Activated gamma-delta T cell (primary cell): ENCODE measurements around the gene TBXAS1.

Experiments
- DNase-seq: peaks from one replicate; lab custom pipeline; 2025; lab: John Stamatoyannopoulos, UW

TBXAS1 gene

DNA sequence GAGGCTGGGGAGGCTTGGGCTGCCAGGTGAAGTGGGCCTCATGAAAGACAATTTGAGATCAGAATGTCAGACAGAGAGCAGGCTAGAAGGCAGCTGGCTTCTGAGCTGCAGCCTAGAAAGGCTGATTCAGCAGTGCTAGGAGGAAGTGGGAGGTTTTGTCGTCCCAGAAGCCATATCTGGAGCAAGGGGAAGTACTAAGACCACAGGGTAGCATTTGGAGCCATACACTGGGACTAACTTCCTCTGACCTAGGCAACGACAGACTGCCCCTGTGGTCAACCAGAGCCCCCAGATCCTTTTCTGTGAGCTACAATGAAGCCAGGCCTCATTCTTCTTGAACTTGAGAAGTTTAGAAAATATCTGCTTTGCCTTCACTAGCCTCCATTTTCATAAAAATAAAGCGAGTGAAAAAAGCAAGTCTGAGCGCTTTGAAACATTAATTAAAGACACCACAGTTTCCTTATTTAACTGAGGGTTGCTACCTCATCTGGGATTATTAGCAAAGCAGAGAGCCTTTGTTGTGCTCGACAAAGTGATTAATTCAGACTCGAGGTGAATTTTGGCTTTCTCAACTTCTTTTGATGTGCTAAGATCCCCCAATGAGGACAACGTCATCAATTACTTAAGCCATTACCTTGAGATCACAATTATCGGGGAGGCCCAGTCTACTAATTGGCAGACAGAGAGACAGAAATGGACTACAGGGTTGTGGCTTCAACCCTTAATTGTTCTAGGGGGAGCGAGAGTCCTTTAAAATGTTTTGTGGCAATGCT is 26.6 kb downstream of the TBXAS1 start:
- no peak for DNase-seq

DNA sequence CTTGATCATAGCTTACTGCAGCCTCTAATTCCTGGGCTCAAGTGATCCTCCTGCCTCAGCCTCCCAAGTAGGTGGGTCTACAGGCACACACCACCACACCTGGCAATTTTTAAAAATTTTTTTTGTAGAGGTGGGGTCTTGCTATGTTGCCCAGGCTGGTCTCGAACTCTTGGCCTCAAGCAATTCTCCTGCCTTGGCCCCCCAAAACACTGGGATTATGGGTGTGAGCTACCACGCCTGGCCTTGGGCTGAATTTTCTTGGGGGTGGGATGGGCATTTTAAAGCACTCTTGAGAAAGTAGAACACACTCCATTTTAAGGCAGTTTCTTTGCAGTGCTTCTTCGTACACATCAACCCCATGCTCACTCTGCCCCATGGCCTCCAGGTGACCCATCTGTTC is 28.7 kb downstream of the TBXAS1 start:
- DNase-seq, result no peak

DNA sequence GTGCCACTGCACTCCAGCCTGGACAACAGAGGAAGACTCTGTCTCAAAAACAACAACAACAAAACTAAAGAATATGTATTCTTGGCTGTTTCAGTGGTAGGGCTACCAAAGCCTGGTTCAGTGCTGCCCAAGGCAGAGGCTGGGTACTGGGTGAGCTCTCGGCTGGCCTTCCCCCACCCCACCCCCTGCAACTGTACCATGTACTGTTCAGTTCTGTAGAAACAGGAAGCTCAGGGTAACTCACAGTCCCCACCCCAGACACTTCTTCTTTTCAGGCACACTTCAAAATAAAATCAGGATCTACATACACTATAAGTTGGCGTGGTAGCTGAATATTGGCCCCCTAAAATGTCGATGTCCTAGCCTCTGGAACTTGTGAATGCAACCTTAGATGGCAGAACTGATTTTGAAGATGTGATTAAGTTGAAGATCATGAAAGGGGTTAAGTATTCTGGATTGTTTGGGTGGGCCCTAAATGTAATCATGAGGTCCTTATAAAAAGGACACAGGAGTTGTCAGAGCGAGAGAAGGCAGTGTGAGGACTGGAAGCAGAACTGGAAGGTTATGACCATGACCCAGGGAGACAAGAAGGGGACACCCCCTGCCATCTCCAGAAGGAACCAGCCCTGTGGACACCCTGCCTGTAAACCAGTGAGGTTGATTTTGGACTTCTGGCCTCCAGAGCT is 31.2 kb downstream of the TBXAS1 start:
- DNase-seq, result no peak

DNA sequence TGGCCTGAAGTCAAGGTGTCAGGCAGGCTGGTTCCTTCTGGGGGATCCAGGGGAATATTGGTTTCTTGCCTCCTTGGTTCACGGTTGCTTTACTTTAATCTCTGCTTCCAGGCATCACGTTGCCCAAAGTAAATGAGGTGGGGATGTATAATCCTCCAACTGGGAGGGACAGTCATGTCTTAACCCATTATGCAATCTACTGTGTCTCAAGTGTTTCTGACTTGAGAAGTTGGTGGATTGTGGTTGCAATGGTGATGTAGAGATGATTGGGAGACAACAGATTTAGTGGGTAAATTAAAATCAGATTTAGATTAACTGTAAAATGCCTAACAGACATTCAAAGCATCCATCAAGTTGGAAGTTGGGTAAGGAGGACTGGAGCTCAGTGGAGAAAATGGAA is 32.7 kb downstream of the TBXAS1 start:
- DNase-seq, result no peak

DNA sequence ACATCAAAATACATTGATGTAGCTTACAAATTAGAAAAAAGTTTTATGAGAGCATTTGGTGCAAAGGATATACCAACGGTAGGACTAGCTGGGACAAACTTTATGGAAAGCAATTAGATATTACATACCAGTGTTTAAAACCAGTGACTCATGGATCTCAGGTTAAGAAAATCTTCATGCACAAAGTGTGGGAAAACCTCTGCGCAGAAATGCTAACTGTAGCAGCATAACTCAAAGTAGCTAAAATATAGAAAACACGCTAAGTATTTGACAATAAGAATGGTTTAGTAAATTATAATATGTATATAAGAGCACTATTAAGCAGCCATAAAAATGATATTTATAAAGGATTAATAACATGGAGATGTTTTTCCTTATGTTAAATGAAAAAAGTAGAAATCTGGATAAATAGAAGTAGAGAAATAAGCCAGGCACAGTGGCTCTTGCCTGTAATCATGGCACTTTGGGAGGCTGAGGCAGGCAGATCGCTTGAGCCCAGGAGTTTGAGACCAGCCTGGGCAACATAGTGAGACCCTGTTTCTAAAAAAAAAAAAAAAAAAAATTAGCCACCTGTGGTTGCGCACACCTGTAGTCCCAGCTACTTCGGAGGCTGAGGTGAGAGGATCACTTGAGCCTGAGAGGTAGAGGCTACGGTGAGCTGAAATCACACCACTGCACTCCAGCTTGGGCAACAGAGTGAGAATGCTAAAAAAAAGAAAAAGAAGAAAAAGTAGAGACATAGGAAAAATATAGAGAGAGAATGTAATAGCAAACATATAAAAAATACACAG is 37.2 kb downstream of the TBXAS1 start:
- DNase-seq, result no peak

DNA sequence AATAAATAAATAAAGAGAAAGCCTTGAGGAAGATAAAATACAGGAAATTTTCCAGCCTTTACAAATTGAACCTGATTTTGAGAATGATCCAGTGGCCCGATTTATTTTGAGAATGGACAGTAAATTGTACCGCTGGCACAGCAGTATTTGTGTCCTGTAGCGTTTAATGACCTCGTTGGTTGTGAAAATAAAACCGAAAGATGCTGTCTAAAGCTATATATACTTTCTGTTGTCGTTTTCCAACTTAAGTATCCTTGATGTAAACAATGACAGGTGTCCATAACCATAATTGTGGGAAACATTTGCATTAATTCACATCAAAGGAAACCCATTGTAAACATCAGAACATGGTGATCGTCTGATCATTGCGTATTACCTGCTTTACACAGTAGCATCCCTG is 38.8 kb downstream of the TBXAS1 start:
- DNase-seq, result no peak

DNA sequence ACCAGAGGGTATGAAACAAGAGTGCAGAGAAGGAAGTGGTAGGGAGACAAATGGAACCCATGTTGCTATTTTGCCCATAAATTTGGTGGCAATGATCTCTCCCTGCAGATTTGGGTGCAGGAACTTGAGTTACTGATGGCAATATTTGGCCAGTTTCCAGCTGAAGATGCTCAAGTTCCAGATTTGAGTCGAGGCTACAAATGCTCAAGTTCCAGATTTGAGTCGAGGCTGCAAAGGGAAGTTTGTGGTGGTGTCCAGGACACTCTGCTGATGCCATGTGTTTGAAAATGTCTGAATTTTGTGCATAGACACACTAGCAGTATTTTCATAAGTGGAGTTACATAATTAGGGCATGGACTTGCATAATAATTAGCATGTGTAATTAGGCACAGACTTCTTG is 40.8 kb downstream of the TBXAS1 start:
- no peak for DNase-seq

DNA sequence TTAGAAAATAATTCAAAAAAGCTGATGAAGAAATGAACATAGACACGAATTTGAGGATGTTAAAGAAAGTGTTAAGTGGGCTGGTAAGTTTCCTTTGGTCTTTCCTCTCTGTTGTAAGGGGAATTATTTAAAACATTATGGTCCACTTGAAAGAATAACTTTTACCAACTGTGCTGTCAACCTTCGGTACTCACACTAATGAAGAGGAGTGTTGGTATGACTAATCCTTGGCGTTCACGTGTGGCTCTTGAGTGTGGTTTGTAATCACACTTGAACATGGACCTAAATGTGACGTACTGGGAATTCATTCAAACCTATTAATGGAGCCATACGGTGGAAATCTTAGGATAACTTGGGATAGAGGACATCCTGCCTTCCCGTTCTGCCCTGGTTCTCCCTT is 41.3 kb downstream of the TBXAS1 start:
- DNase-seq, result no peak

DNA sequence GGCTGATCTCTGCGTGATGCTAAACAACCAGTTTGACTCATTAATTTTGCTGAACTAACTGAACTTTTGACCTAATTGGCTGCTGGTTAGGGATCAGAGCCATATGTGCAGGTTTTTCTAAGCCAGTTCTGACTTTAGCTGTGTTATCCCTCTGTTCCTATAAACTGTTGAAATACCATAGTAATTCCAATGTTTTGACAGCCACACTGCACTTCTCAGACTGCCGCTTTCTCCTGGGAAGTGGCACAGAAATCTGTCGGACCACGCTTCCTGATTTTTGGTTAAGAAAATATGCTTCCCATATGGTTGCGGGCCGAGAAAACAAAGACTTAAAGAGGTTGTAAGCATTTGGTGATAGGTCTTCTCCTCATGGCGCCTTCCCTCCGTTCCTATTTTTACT is 42.3 kb downstream of the TBXAS1 start:
- no peak for DNase-seq

DNA sequence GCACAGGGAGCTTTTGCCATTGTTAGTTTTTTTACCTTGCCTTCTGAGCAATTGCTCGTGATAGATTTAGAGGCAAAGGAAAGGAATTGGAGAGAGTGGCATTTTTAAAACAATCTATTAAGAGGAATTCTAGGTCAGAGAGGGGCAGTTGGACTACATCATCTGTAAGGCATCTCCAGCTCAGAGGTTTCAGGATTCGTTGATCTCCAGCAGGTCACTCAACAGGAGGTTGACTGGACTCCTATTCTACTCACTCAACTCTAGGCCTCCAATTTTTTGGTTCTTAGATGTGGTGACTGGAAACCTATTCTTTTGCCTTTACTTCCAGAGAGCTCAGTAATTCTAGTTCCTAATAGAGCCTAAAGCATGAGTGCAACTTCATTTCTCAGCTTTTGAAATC is 42.8 kb downstream of the TBXAS1 start:
- DNase-seq, result no peak

DNA sequence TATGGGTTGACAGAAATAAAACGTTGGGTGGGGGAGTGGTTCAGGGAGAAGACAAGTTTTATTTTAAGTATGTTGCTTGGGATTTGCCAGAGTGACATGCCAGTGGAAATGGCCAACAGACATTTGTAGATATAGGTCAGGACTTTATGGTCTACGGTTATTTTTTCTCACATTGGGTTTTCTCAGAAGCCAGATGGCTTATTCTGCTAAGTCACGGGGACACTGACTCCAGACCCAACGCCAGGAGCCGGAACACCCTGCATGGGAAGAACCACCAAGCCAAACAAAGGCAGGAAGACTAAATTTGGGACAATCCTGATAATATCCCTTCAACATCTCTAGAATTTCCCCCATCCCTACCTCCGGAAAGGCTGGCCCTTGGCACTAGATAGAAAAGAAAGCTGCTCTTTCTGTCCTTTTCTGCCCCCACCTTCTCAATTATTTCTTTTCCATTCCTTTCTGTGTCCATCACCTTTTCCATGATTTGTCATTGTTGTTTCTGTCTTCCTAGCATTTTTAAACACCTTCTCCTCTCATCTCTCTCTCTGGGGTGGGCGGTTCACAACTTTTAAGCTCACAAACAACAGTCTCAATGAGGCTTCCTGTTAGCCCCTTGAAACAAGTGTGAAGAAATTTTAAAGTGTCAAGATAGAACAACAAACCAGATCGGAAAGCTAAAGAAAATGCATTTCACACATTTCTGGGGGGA is 44.7 kb downstream of the TBXAS1 start:
- DNase-seq, result no peak

DNA sequence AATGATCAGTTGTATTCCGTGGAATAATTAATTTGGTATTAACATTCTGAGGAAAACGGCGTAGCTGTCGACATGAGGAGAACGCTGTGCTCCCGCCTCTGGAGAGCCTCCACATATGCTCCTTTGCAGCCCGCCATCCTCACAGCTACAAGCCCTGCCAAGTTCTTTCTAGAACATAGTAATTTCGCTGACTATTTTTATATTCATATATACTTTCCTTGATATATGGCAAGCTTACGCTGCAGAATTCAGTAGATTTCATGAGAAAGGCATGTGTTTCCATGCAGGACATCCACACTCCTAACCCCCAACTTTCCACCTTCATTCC is 45.2 kb downstream of the TBXAS1 start:
- DNase-seq, result no peak

DNA sequence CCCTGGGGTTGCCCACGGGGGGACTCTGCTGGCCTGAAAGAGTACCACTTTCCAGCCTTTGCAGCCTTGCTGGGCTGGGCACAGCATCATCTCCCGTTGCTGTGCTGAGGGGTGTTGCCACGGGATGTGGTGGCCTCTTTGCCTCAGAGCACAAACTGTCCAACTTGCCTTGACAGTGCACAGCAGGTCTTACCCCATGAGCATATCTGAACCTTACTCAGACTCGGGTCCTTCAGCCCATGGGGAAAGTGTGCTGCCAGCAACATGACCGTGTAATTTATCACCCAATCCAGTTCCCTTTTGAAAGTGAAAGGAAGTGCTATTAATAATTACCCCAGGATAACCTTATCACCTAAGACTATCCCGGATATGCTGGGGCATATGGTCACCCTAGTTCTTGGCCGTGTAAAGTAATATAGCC is 46.8 kb downstream of the TBXAS1 start:
- no peak for DNase-seq

DNA sequence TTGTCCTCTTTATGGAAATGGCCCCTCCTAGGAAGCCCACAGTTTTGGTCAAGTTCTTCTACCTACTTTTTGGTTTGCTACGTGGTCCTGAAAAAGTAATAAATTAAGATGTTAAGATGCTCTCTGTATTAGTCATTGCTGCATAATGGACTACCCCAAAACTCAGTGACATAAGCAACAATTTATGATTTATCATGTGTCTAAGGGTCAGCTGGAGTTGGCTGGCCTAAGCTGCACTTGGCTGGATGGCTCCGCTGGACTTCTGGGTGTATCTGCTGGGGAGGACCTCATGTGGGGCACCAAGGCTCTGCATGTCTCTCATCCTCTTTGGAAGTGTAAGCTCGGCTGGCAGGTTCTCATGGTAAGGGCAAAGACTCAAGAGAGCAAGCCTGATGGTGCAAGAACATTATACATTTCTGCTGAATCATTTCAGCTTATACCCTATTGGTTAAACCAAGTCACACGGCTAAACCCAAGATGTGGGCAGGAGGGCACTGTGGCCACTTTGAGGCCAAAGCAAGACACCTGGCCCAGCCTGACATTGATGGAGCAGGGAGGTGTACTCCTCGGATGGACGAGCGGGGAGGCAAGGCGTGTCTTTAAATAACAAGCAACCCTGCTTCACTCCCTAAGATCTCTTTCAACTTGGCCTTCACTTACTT is 47.7 kb downstream of the TBXAS1 start:
- DNase-seq, result no peak

DNA sequence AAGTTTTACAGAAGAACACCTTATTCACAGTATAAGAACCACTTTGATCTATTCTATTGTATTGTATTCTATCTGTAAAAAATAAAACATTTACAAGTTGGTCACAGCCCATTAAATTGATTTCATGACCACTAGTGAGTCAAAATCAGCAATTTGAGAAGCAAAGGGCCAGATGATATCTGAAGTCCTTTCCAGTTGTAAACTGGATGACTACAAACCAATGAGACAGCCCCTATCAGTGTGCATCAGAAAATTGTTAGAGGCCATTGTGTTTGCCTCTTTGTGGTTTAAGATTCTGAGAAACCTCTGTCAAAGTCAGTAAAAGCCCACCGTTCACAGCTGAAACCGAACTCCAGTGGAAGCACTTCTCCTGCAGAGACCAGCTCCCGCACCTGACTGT is 54.8 kb downstream of the TBXAS1 start:
- DNase-seq, result no peak

DNA sequence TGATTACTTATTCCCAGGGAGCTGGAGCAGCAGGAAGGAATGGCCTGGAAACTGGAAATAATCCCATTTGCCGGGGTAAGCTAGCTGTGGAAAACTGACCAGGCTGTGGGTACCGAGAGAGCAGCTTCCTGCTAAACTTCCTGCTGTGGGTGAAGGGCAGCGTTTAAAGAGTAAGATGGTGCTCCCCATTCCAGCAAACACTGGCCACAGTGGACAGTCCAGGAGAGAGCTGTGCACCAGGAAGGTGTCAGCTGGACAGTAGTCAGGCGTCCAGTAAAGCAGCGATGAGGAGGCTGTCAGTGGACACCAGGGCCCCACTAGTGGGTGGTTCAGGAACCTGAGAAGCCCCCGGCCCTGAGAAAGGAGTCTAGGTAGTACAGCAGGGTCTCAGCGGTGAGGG is 55.4 kb downstream of the TBXAS1 start:
- DNase-seq, result no peak

DNA sequence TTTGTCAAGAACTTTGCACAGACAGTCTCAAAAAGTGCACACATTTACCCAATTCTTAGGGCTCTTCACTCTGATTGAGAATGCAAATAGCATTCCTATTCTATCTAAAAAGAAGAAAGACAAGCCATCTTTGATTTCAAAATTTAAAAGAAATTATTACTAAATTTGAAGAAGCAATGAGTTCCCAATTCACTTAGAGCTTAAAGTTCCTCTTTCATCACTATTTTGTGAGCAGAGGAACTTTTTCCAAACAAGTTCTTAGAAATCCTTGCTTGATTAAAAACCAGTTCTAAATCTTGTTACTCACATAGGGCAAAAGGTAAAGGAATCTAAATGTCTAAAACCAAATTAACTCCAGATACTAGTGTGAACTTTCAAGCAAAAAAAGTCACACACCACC is 56.4 kb downstream of the TBXAS1 start:
- DNase-seq, result no peak

DNA sequence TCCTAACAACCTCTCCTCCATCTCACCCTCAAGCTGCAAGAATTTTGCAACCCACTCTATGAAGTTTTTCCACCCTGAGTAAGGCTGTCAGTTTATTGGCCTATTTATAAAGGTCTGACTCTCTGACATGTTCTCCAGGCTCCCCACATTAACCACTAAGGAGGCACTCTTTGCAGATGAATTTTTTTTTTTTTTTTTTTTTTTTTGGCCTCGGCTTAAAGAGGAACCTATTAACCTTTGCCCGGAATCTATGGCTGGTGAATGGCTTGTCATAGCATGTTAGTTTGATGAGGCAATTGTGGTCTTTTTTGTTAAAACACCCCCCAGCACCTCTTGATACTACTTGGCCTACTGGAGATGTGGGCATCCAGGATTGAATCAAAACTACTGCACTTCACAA is 57.1 kb downstream of the TBXAS1 start:
- DNase-seq, result no peak

DNA sequence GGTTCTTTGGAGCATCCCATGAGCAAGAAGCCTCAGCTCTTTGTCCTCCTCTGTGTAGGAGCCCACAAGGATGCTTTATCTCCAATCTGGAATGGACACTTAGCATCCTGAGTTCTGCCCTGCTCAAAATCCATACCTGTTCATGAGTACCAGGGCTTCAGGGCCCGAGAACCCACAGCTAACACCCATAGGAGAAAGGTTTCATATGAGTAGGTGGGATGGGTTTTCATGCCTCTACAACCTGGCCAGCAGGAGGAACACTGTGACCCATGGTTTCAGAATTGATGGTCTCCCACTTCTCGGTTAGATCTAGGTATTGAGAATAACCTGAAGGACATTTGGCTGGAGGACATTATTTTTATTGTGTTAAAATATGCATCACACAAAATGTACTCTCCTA is 57.8 kb downstream of the TBXAS1 start:
- no peak for DNase-seq

DNA sequence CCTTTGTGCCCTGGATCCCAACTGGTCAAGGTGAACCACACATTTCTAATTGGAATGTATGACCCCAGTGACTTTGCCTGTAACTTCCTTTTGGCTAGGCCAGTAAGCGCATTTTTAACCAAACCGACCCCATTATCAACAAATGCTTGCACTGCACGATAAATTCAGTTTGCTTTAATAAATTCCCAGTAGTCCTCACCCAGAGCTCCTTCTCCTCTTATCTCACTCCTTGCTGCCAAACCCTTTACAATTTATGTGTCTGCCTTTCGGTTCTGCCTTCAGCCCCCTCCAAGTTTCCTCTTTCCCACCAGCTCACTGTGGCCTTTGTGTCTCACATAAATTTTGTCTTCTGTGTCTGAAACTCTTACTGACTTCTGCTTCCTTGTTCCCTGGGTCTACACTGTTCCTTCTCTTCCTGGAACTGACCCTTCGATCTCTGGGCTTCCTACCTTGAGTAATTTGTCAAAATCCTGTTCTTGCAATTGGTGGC is 59.0 kb downstream of the TBXAS1 start:
- no peak for DNase-seq

DNA sequence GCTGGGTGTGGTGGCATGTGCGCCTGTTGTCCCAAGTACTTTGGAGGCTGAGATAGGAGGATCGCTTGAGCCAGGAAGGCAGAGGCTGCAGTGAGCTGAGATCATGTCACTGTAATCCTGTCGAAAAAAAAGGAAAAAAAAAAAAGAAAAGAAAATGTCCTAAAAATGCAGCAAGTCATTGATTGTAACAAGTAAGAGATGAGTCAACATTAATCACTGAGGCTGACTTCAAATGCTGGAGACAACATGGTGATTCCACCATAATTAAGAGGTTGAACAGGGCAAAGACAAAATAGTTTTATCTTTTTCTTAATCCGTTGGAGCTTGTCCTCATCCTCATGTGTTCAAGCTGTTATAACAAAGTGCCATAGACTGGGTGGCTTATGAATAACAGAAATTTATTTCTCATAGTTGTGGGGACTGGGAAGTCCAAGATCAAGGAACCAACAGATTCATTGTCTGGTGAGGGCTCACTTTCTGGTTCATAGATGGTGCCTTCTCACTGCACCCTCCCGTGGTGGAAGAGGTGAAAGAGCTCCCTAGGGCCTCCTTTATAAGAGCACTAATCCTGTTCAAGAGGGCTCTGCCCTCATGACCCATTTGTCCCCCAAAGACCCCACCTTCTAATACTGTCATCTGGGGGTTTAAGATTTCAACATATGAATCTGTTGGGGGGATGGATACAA is 60.3 kb downstream of the TBXAS1 start:
- no peak for DNase-seq
